ENCODE data around the gene SVIL.

GRCh38 chr10:29637537-29637936 is 2.8 kb upstream of the SVIL start:
- no peak for TF ChIP-seq CTCF (IDR thresholded peaks at IDR 0.05; ENCODE audit: low read length)
- TF ChIP-seq EZH2 (optimal IDR thresholded peaks at IDR 0.05; ENCODE audit: low read depth, low read length): no peak

Measured in MM.1S (cell line).